ENCODE results near the gene MAD1L1. TPM values are rescaled to one million over a fixed set of nuclear protein-coding genes. Genes with fewer than 3 reads are reported as not detected.

Gene MAD1L1
- total RNA-seq, 3 donors from 2014 or later = 25.3 to 31.2 (median 26.2) TPM

DNA sequence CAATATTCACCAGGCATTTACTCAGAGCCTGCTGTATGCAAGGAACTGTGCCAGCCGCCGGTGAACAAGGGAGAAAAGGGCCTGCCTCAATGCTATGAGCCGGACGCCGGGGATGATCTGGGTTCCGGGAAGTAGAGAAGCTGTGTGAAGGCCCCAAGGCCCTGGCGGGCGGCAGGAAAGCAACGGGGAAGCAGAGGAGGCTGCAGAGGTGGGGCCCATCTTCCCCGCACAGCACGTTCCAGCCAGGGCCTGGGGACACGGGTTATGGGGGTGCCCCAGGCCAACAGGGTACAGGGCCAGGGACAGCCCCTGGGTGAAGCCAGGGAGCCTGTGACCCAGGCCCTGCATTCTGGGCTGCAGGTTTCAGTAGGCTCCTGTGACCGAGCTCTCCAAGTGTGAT lies 179.3 kb downstream of the MAD1L1 start:
- H3K4me3 ChIP-seq = no peak overlapping the region
- intact Hi-C loops (cut with DNase I, micrococcal nuclease) = no loop called here
- no peaks in the 10 kb centered on the region for H3K9me3 ChIP-seq
- no peaks in the 10 kb centered on the region for H3K36me3 ChIP-seq (ENCODE audit: low read depth)
- H3K4me1 ChIP-seq (ENCODE audit: low read depth) = no peaks in the 10 kb centered on the region
- ATAC-seq = no peak
- no peak for TF ChIP-seq CTCF (IDR thresholded peaks at IDR 0.05)
- no peak for DNase-seq

DNA sequence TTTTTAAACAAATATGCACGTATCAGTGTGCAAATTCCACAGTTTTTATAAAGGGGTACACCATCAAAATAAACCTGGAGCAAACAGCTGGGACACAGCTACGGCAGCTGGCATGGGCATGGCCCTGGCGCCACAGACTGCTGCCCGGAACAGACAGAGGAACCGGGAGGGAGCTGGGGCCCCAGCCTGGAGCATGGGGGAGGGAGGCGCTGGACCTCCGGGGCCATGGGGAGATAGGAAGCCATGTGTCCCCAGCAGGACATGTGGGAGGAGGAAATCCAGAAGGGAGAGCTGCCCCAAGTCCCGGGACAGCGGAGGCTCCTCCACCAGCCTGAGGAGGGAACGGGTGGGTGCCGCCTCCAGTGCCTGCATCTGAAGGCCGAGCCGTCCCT lies 180.1 kb downstream of the MAD1L1 start:
- DNase-seq (no peak), ATAC-seq (no peak)
- Histone ChIP-seq H3K9me3 (no peaks in the 10 kb centered on the region), H3K36me3 (ENCODE audit: low read depth) (no peaks in the 10 kb centered on the region), H3K4me3 (no peak overlapping the region), H3K4me1 (ENCODE audit: low read depth) (no peaks in the 10 kb centered on the region)
- intact Hi-C loops (cut with DNase I, micrococcal nuclease) = no loop called here
- TF ChIP-seq CTCF (IDR thresholded peaks at IDR 0.05) = no peak

DNA sequence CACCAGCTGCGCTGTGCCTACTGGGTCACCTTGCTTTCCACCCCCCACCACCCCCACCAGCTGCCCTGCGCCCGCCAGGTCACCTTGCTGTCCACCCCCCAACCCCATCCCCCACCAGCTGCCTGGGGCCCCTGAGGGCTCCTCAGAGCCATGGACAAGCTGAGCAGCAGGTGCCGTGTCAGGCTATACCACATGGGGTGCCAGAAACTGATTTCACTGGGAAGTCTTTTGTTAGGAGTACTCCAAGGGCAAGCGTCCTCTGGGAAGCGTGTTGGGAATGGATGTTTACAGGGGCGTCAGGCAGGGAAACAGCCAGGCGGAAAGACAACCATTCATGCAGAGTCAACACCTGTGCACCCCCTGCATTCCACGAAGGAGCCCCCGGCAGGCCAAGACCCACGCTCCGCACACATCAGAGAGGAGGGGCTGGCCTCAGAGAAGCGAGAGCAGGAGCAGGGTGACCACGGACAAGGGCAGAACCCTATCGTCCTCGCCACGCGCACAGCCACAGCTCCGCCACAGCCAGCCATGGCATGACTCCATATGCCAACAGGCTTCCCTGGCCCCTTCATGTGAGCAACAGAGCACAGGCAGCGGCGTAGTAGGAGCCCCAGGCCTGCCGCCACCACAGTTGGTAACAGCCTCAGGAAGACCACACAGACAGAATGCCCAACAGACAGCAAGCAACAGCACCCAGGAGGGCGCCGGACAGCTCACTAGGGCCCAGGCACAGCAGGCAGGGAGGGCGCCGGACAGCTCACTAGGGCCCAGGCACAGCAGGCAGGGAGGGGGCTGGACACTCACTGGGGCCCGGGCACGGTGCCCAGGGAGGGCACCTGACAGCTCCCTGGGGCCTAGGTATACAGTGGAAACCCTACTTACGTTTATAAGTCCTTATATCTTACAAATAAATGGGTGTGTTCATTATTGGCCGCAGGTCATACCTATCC lies 180.8 kb downstream of the MAD1L1 start:
- peaks cover 6% of the 10 kb centered on the region for H3K4me1 ChIP-seq (ENCODE audit: low read depth)
- no peak for TF ChIP-seq CTCF (IDR thresholded peaks at IDR 0.05)
- H3K36me3 ChIP-seq (ENCODE audit: low read depth) = no peaks in the 10 kb centered on the region
- H3K4me3 ChIP-seq = no peak overlapping the region
- intact Hi-C loops (cut with DNase I, micrococcal nuclease) = no loop called here
- no peak for ATAC-seq
- no peaks in the 10 kb centered on the region for H3K9me3 ChIP-seq
- no peak for DNase-seq

DNA sequence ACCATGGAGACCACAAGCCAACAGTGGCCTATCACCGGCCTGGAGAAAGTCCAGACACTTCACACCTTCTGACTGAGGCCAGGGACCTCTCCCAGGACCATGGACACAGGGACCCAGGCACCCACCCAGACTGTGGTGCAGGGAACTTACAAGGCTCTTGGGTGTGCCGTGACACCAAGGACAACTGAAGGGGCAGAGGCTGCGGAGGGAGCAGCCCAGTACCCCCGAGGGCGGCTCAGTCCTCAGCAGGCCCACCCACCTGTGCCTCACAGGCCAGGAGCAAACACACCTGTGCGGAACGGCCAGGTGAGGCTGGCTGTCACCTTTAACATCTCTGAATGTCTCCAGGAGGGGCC lies 182.3 kb downstream of the MAD1L1 start:
- H3K4me1 ChIP-seq (ENCODE audit: low read depth) = peaks cover 6% of the 10 kb centered on the region
- no peaks in the 10 kb centered on the region for H3K36me3 ChIP-seq (ENCODE audit: low read depth)
- DNase-seq = peak in 1 of 3 donors; percentile 17
- no peaks in the 10 kb centered on the region for H3K9me3 ChIP-seq
- no peak for ATAC-seq
- intact Hi-C loops (cut with DNase I, micrococcal nuclease) = no loop called here
- no peak for TF ChIP-seq CTCF (IDR thresholded peaks at IDR 0.05)
- H3K4me3 ChIP-seq = no peak overlapping the region

GRCh38 chr7:2049782-2050510 lies 182.8 kb downstream of the MAD1L1 start:
- DNase-seq = peak in 1 of 3 donors; percentile 19

More at GRCh38 chr7:2049782-2050510, 182.8 kb downstream of the MAD1L1 start:
- Histone ChIP-seq H3K36me3 (ENCODE audit: low read depth) (no peaks in the 10 kb centered on the region), H3K4me3 (no peak overlapping the region), H3K4me1 (ENCODE audit: low read depth) (peaks cover 6% of the 10 kb centered on the region), H3K9me3 (no peaks in the 10 kb centered on the region)
- intact Hi-C loops (cut with DNase I, micrococcal nuclease) = no loop called here
- no peak for TF ChIP-seq CTCF (IDR thresholded peaks at IDR 0.05)
- no peak for ATAC-seq
